Endothelial cell of umbilical vein (primary cell): ENCODE data around the gene ZNF462. TPM values are rescaled to one million over a fixed set of nuclear protein-coding genes. Genes with fewer than 3 reads are reported as not detected.
A peak's percentile ranks its signal among the peaks of the same experiment; 100 is the strongest.

Experiments
- BruUV-seq: library from RNA; stranded (reverse); fragments of 400-500 nt; replicated peaks from 2 replicates; lab custom pipeline; 2021; lab: Mats Ljungman, UMichigan
- CTCF ChIA-PET: fragments of 300-600, 350-600 bp; sonication (Branson Sonifier 250); formaldehyde crosslinking; loops from one replicate; lab custom pipeline; 2021; ENCODE audit warnings: antibody characterized with exemption, inconsistent platforms; lab: Charles Lee
- POLR2A ChIA-PET: fragments of 300-600, 350-600 bp; sonication (Branson Sonifier 250); formaldehyde crosslinking; loops from one replicate; lab custom pipeline; 2021; ENCODE audit warnings: antibody characterized with exemption, inconsistent platforms; lab: Charles Lee
- DNase-seq: peaks from one replicate; pipeline ENCODE4 v3.0.0-alpha.2; 2011; ENCODE audit warnings: low read depth, low spot score
- FAIRE-seq: peaks from 2 replicates; lab custom pipeline; 2011; peaks lifted over from hg19 to GRCh38; lab: Jason Lieb, UNC
- H2AFZ ChIP-seq: 2 replicates; pipeline ENCODE4 v1.6.0; 2012; ENCODE audit warnings: low read depth, low read length, control low read depth, inconsistent platforms
- H3K27ac ChIP-seq: 2 replicates; pipeline ENCODE4 v1.5.1; 2011; ENCODE audit warnings: low read depth, mild to moderate bottlenecking, control low read depth, low read length, moderate library complexity; ENCODE audit not compliant: insufficient read depth
- H3K27me3 ChIP-seq, 2 experiments: 2 replicates each; pipeline versions ENCODE4 v1.6.0 to v1.6.1; 2011; ENCODE audit warnings: low read length in 2 of 2, mixed read lengths in 1 of 2; ENCODE audit not compliant: control insufficient read depth in 2 of 2, insufficient read depth in 2 of 2
- H3K36me3 ChIP-seq, 2 experiments: 2 replicates in 1 of 2; 3 replicates in 1 of 2; pipeline ENCODE4 v1.5.1; 2011; ENCODE audit warnings: low read length in 2 of 2, mild to moderate bottlenecking in 1 of 2, moderate library complexity in 1 of 2; ENCODE audit not compliant: control insufficient read depth in 2 of 2, insufficient read depth in 2 of 2; ENCODE audit errors: extremely low read depth in 1 of 2
- H3K4me1 ChIP-seq: 3 replicates; pipeline ENCODE4 v1.5.1; 2011; ENCODE audit warnings: mild to moderate bottlenecking, low read length; ENCODE audit not compliant: control insufficient read depth, insufficient read depth; ENCODE audit errors: extremely low read depth
- H3K4me2 ChIP-seq: 2 replicates; pipeline ENCODE4 v1.6.1; 2011; ENCODE audit warnings: low read length, control low read depth, mixed read lengths; ENCODE audit not compliant: insufficient read depth
- H3K4me3 ChIP-seq, 3 experiments: fragments of 200-600 bp in 1 of 3; sonication (generic), shearing (Covaris generic) in 1 of 3; replicated peaks in 1 of 3; 2 replicates each; pipeline ENCODE4 v1.5.1; 2011 to 2016; ENCODE audit warnings: control low read depth in 3 of 3, low read length in 3 of 3, mild to moderate bottlenecking in 2 of 3, inconsistent platforms in 1 of 3, low read depth in 1 of 3, moderate library complexity in 1 of 3; ENCODE audit not compliant: insufficient read depth in 1 of 3
- H3K79me2 ChIP-seq: 2 replicates; pipeline ENCODE4 v1.6.0; 2012; ENCODE audit warnings: low read length, inconsistent platforms; ENCODE audit not compliant: control insufficient read depth, insufficient read depth
- H3K9ac ChIP-seq: replicated peaks from 2 replicates; pipeline ENCODE3; 2011; ENCODE audit warnings: low read length, control low read depth; ENCODE audit not compliant: insufficient read depth; ENCODE audit errors: extremely low read depth
- H3K9me1 ChIP-seq: replicated peaks from 3 replicates; pipeline ENCODE4 v1.6.0; 2011; ENCODE audit warnings: mild to moderate bottlenecking, low read length; ENCODE audit not compliant: control insufficient read depth, insufficient read depth; ENCODE audit errors: extremely low read depth
- H3K9me3 ChIP-seq: replicated peaks from 2 replicates; pipeline ENCODE4 v1.5.1; 2012; ENCODE audit warnings: low read length, inconsistent platforms; ENCODE audit not compliant: control insufficient read depth, insufficient read depth
- H4K20me1 ChIP-seq: replicated peaks from 2 replicates; pipeline ENCODE3; 2011; ENCODE audit warnings: mild to moderate bottlenecking, low read length; ENCODE audit not compliant: control insufficient read depth, insufficient read depth; ENCODE audit errors: extremely low read depth
- CTCF ChIP-seq, 2 donors: IDR thresholded peaks; 1 replicate in 1 of 2; 2 replicates in 1 of 2; pipeline ENCODE4 v1.5.1; 2011; ENCODE audit warnings: low read length in 2 of 2, mild to moderate bottlenecking in 2 of 2, moderate library complexity in 2 of 2, control low read depth in 1 of 2, inconsistent platforms in 1 of 2, low read depth in 1 of 2; ENCODE audit not compliant: insufficient read depth in 1 of 2; ENCODE audit errors: extremely low read depth in 1 of 2
- EZH2 ChIP-seq: IDR thresholded peaks from 2 replicates; pipeline ENCODE4 v1.6.1; 2012; ENCODE audit warnings: borderline replicate concordance, low read depth, mild to moderate bottlenecking, moderate library complexity, low read length, inconsistent platforms; ENCODE audit not compliant: severe bottlenecking
- FOS ChIP-seq: IDR thresholded peaks from 2 replicates; pipeline ENCODE4 v1.6.1; 2011; ENCODE audit warnings: mild to moderate bottlenecking, low read length, moderate library complexity, borderline replicate concordance; ENCODE audit not compliant: insufficient read depth
- GATA2 ChIP-seq: IDR thresholded peaks from 2 replicates; pipeline ENCODE4 v1.7.0; 2011; ENCODE audit warnings: low read depth, mild to moderate bottlenecking, moderate library complexity, mixed read lengths, low read length; ENCODE audit not compliant: insufficient read length, insufficient read depth
- JUN ChIP-seq: IDR thresholded peaks from 2 replicates; pipeline ENCODE4 v1.6.1; 2011; ENCODE audit warnings: borderline replicate concordance, low read depth; ENCODE audit not compliant: insufficient read length, insufficient read depth
- MAX ChIP-seq: IDR thresholded peaks from 2 replicates; pipeline ENCODE4 v1.6.1; 2011; ENCODE audit not compliant: insufficient read depth, insufficient read length
- MYC ChIP-seq: IDR thresholded peaks from one replicate; pipeline ENCODE4 v1.6.1; 2011; ENCODE audit warnings: mild to moderate bottlenecking, low read depth, low read length
- POLR2A ChIP-seq: IDR thresholded peaks from 2 replicates; pipeline ENCODE4 v1.6.1; 2012; ENCODE audit warnings: low read depth, mild to moderate bottlenecking, control low read depth, low read length
- POLR2AphosphoS5 ChIP-seq: IDR thresholded peaks from 2 replicates; pipeline ENCODE4 v1.6.1; 2012; ENCODE audit warnings: low read depth, mild to moderate bottlenecking, control low read depth, low read length, moderate library complexity; ENCODE audit not compliant: insufficient read depth
- dilution Hi-C: fragments of 300-500 bp; cut with MboI; formaldehyde crosslinking; loops from one replicate; pipeline ENCODE4 v1.15.0; 2019; ENCODE audit warnings: low sequenced_read_pairs; ENCODE audit not compliant: extremely low pct_ligation_motif_present
- intact Hi-C: fragments of 100-400 bp; cut with micrococcal nuclease; formaldehyde crosslinking; loops from one replicate; pipeline ENCODE4 v1.10.0; 2022
- polyA plus RNA-seq, 4 experiments: library from polyadenylated mRNA; depleted of rRNA in 3 of 4; stranded (reverse) in 3 of 4; unstranded in 1 of 4; fragments of >200 nt; gene quantifications; 2 replicates each; pipeline versions ENCODE4 v1.2.1 to v1.2.3, GENCODE V29; 2011 to 2012; ENCODE audit warnings: missing spikeins in 1 of 4
- total RNA-seq: library from RNA; stranded (reverse); gene quantifications from 2 replicates; pipeline ENCODE4 v1.2.3, GENCODE V29; 2021

The ZNF462 gene
- total and polyA plus RNA-seq, 2 donors (not counting 3 experiments of a cell fraction or from before 2014, with no cell fraction given): 6.2 to 24.7 TPM

GRCh38 chr9:106962615-106963363 lies 99.8 kb downstream of the ZNF462 start:
- TSS peak; percentile 95 for BruUV-seq
- Histone ChIP-seq H3K4me1 (peaks cover 21% of the 10 kb centered on the region), H4K20me1 (no peaks in the 10 kb centered on the region), H3K27me3 (no peaks in the 10 kb centered on the region), H3K9me3 (no peaks in the 10 kb centered on the region), H2AFZ (no peak overlapping the region), H3K4me3 (no peak overlapping the region), H3K27ac (peak overlapping the region; percentile 81), H3K4me2 (peak overlapping the region; percentile 46), H3K79me2 (no peaks in the 10 kb centered on the region), H3K36me3 (no peaks in the 10 kb centered on the region), H3K9ac (peak overlapping the region; percentile 49), H3K9me1 (no peaks in the 10 kb centered on the region)
- FAIRE-seq (peak; percentile 63), DNase-seq (peak; percentile 97)
- POLR2A ChIA-PET: no interaction called here
- intact Hi-C loops: loop anchor here (1.0 to 2.0 kb wide), 6 partner anchors 16 to 322 kb away; partner anchors contain the start of gene ZNF462
- dilution Hi-C loops: no loop called here
- TF ChIP-seq JUN (peak; percentile 48), FOS (peak; percentile 16), MYC (no peak)
- CTCF ChIA-PET: interaction anchor here (1.0 to 1.4 kb wide), 2 partner anchors 12 to 101 kb away, joined by 3 read pairs; no protein-coding TSS in a partner anchor

GRCh38 chr9:106963684-106964083 lies 100.7 kb downstream of the ZNF462 start:
- CTCF ChIA-PET: no interaction called here
- intact Hi-C loops: loop anchor here (2.0 kb wide), 2 partner anchors 17 to 321 kb away; no protein-coding TSS in a partner anchor
- Histone ChIP-seq H3K4me1 (peaks cover 21% of the 10 kb centered on the region), H3K9me1 (no peaks in the 10 kb centered on the region), H3K4me2 (no peak overlapping the region), H3K4me3 (no peak overlapping the region), H3K9me3 (no peaks in the 10 kb centered on the region), H3K36me3 (no peaks in the 10 kb centered on the region), H4K20me1 (no peaks in the 10 kb centered on the region), H3K27ac (peak overlapping the region; percentile 81), H3K9ac (no peak overlapping the region), H3K27me3 (no peaks in the 10 kb centered on the region), H2AFZ (no peak overlapping the region), H3K79me2 (no peaks in the 10 kb centered on the region)
- dilution Hi-C loops: no loop called here
- no TSS peak for BruUV-seq
- no peak for TF ChIP-seq EZH2
- TF ChIP-seq POLR2AphosphoS5: no peak
- no peak for TF ChIP-seq JUN
- no peak for TF ChIP-seq FOS
- no peak for TF ChIP-seq MYC
- TF ChIP-seq CTCF (IDR thresholded peaks at IDR 0.05; ENCODE audit: extremely low read depth in 1 of 2, insufficient read depth in 1 of 2, low read depth in 1 of 2, low read length in 2 of 2): no peak
- no peak for TF ChIP-seq POLR2A
- TF ChIP-seq GATA2: no peak
- TF ChIP-seq MAX: no peak
- FAIRE-seq (no peak), DNase-seq (no peak)
- POLR2A ChIA-PET: no interaction called here
